Activated CD4-positive, alpha-beta memory T cell treated with anti-CD3 and anti-CD28 coated beads, Interleukin-2, amount 10 ng/mL, durations not matched to agents 7 days and 5 days (primary cell): ENCODE data around the gene FERMT3. TPM values are rescaled to one million over a fixed set of nuclear protein-coding genes. Genes with fewer than 3 reads are reported as not detected.
"Not testable (repeated sequence)": the region's sequence is repeated elsewhere in the genome, so short reads cannot be mapped to it uniquely, and the experiment has no call there.

Experiments used
- CTCF ChIA-PET: fragments of 350-600 bp; sonication (Branson Sonifier 250); formaldehyde crosslinking; loops from one replicate; lab custom pipeline; 2021; ENCODE audit warnings: antibody characterized with exemption, inconsistent platforms; lab: Charles Lee
- POLR2A ChIA-PET: fragments of 350-600 bp; sonication (Branson Sonifier 250); formaldehyde crosslinking; loops from one replicate; lab custom pipeline; 2021; ENCODE audit warnings: antibody characterized with exemption; lab: Charles Lee
- DNase-seq: peaks from one replicate; pipeline ENCODE4 v3.0.0-alpha.2; 2020
- H3K27ac Mint-ChIP-seq: one replicate; pipeline ENCODE4 v1.8.0; 2021; ENCODE audit warnings: mild to moderate bottlenecking, mixed read lengths
- H3K27me3 Mint-ChIP-seq: one replicate; pipeline ENCODE4 v1.8.0; 2021; ENCODE audit warnings: mixed read lengths
- H3K36me3 Mint-ChIP-seq: one replicate; pipeline ENCODE4 v1.8.0; 2021; ENCODE audit warnings: low read depth, mixed read lengths
- H3K4me1 Mint-ChIP-seq: one replicate; pipeline ENCODE4 v1.8.0; 2021; ENCODE audit warnings: mixed read lengths
- H3K4me3 Mint-ChIP-seq: one replicate; pipeline ENCODE4 v1.8.0; 2021; ENCODE audit warnings: mild to moderate bottlenecking, mixed read lengths
- H3K9me3 Mint-ChIP-seq: one replicate; pipeline ENCODE4 v1.8.0; 2021; ENCODE audit warnings: mixed read lengths
- total RNA-seq, 2 experiments: library from RNA; stranded (reverse); gene quantifications; one replicate each; pipeline ENCODE4 v1.2.3, GENCODE V29; 2021

FERMT3 gene
- total RNA-seq = 100 to 1,000 TPM; 195 to 199 TPM

- peaks cover 55% of the 10 kb centered on the region for H3K4me1 Mint-ChIP-seq
- H3K36me3 Mint-ChIP-seq = peaks cover 80% of the 10 kb centered on the region
- POLR2A ChIA-PET = interaction anchor here (0.6 to 11.9 kb wide), 28 partner anchors 14 to 1325 kb away, joined by 3 to 275 read pairs (median 8); partner anchors contain the start of genes BAD, CATSPERZ, CCDC88B and DNAJC4
- DNase-seq = peak; percentile 86
- H3K27ac Mint-ChIP-seq = peak within 1 kb of the TSS; percentile 96
- no peaks in the 10 kb centered on the region for H3K27me3 Mint-ChIP-seq
- H3K4me3 Mint-ChIP-seq = peak within 1 kb of the TSS; percentile 86
- CTCF ChIA-PET = interaction anchor here (0.6 to 7.0 kb wide), 18 partner anchors 9 to 150 kb away, joined by 3 to 154 read pairs (median 6); partner anchors contain the start of genes BAD, CATSPERZ, DNAJC4 and ESRRA
- H3K9me3 Mint-ChIP-seq = no peaks in the 10 kb centered on the region
Measured at GRCh38 chr11:64206457-64207255, at the start of gene FERMT3. Gene FERMT3 (plus strand): TSS chr11:64206721. CDS start chr11:64207365, 644 bp downstream.

DNA sequence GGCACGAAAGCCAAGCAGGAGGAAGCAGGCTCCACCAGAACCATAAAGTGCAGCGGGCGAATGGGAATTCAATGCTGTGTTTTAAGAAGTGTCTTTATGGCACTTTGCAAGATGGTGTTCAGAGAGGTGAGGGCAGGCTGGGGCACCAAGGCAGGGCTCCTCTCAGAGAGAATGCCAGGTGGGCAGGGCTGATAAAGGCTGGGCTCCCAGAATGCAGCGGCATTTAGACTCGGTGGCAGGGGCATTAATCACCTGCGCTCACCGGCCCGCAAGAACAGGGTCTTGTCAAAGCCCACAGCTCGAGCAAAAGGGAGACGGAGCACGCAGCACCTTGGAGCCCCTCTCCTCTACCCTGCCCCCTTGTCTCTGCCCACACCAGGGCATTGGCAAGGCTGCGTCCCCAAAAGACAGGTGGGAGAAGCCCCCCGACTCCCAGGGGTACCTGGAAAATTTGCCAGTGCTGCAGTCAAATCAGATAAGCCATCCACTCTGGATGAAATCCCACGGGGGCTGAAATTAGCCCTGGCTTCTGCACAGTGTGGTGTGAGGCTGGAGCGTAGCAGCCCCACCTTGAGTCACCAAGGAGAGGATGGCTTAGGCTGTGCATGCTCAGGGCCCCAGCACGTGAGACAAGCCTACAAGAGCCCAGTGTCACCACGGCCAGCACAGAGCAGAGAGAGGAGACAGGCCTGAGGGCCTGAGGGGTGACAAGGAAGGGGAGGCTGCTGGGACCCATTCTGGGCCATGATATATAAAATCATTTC, 48.7 kb upstream of the FERMT3 start:
- Mint-ChIP-seq H3K4me3 (no peak overlapping the region), H3K27ac (no peak overlapping the region), H3K9me3 (no peaks in the 10 kb centered on the region), H3K27me3 (peaks cover 3% of the 10 kb centered on the region), H3K36me3 (no peaks in the 10 kb centered on the region), H3K4me1 (no peaks in the 10 kb centered on the region)
- ChIA-PET CTCF (no interaction called here), POLR2A (no interaction called here)
- no peak for DNase-seq

- no peaks in the 10 kb centered on the region for H3K9me3 Mint-ChIP-seq
- peaks cover 7% of the 10 kb centered on the region for H3K4me1 Mint-ChIP-seq
- ChIA-PET CTCF (interaction anchor here (1.2 kb wide), 1 partner anchor 137 kb away, joined by 3 read pairs; no protein-coding TSS in a partner anchor), POLR2A (no interaction called here)
- H3K27ac Mint-ChIP-seq = no peak overlapping the region
- H3K27me3 Mint-ChIP-seq = no peaks in the 10 kb centered on the region
- DNase-seq = no peak
- H3K4me3 Mint-ChIP-seq = no peak overlapping the region
- H3K36me3 Mint-ChIP-seq = no peaks in the 10 kb centered on the region
Measured at GRCh38 chr11:64161037-64161436, 45.5 kb upstream of the FERMT3 start.

DNA sequence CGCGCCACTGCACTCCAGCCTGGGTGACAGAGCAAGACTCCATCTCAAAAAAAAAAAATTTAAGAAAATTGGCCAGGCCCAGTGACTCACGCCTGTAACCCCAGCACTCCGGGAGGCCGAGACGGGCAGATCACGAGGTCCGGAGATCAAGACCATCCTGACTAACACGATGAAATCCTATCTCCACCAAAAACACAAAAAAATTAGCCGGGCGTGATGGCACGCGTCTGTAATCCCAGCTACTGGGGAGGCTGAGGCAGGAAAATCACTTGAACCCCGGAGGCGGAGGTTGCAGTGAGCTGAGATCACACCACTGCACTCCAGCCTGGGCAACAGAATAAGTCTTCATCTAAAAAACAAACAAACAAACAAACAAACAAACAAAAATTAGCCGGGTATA, 43.8 kb upstream of the FERMT3 start:
- H3K4me1 Mint-ChIP-seq = peaks cover 10% of the 10 kb centered on the region
- H3K36me3 Mint-ChIP-seq, DNase-seq, H3K27me3 Mint-ChIP-seq, CTCF ChIA-PET, H3K4me3 Mint-ChIP-seq, H3K27ac Mint-ChIP-seq, H3K9me3 Mint-ChIP-seq: not testable (repeated sequence)
- POLR2A ChIA-PET = interaction anchor here (6.3 kb wide), 1 partner anchor 23 kb away, joined by 51 read pairs; the partner anchor contains the start of gene STIP1

GRCh38 chr11:64163951-64164350, 42.6 kb upstream of the FERMT3 start:
- no peak overlapping the region for H3K4me3 Mint-ChIP-seq
- no peaks in the 10 kb centered on the region for H3K9me3 Mint-ChIP-seq
- CTCF ChIA-PET = interaction anchor here (1.2 to 1.3 kb wide), 2 partner anchors 11 to 13 kb away, joined by 4 to 5 read pairs; no protein-coding TSS in a partner anchor
- H3K4me1 Mint-ChIP-seq = peaks cover 10% of the 10 kb centered on the region
- H3K27me3 Mint-ChIP-seq = no peaks in the 10 kb centered on the region
- no peak for DNase-seq
- no peak overlapping the region for H3K27ac Mint-ChIP-seq
- H3K36me3 Mint-ChIP-seq = no peaks in the 10 kb centered on the region
- POLR2A ChIA-PET = interaction anchor here (0.6 to 6.3 kb wide), 2 partner anchors 22 to 189 kb away, joined by 3 to 51 read pairs; partner anchors contain the start of genes COX8A and STIP1

GRCh38 chr11:64164392-64165312, 41.9 kb upstream of the FERMT3 start:
- Mint-ChIP-seq H3K36me3 (no peaks in the 10 kb centered on the region), H3K9me3 (no peaks in the 10 kb centered on the region), H3K4me3 (peak overlapping the region; percentile 69), H3K27ac (no peak overlapping the region), H3K4me1 (peaks cover 10% of the 10 kb centered on the region), H3K27me3 (no peaks in the 10 kb centered on the region)
- ChIA-PET POLR2A (interaction anchor here (0.6 to 6.3 kb wide), 3 partner anchors 12 to 44 kb away, joined by 3 to 51 read pairs (median 3); partner anchors contain the start of gene STIP1), CTCF (interaction anchor here (0.9 to 1.3 kb wide), 3 partner anchors 12 to 23 kb away, joined by 3 to 5 read pairs (median 4); no protein-coding TSS in a partner anchor)
- no peak for DNase-seq

DNA sequence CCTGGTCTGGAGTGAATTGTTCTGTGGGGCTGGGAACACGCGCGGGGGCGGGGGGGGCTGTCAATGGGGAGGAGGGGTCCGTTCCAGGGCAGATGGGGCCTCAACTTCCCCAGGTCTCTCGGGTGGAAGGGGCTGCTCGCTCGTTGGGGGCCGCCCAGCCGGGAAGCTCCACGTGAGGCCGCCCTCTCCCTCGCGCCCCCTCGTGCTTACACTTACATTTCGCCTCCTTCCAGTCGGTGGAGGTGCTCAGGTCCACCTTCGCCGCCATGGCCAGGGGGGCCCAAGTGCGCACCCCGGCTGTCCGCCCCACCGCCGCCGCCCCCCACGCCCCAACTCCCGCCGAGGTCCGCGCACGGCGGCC, 41.1 kb upstream of the FERMT3 start:
- H3K27ac Mint-ChIP-seq = no peak overlapping the region
- H3K4me1 Mint-ChIP-seq = peaks cover 10% of the 10 kb centered on the region
- ChIA-PET CTCF (interaction anchor here (0.9 to 1.7 kb wide), 3 partner anchors 13 to 39 kb away, joined by 3 to 5 read pairs (median 5); no protein-coding TSS in a partner anchor), POLR2A (interaction anchor here (0.6 to 6.3 kb wide), 4 partner anchors 13 to 105 kb away, joined by 3 to 51 read pairs (median 3); partner anchors contain the start of gene STIP1)
- no peaks in the 10 kb centered on the region for H3K9me3 Mint-ChIP-seq
- H3K4me3 Mint-ChIP-seq = peak overlapping the region; percentile 69
- H3K27me3 Mint-ChIP-seq = no peaks in the 10 kb centered on the region
- H3K36me3 Mint-ChIP-seq = no peaks in the 10 kb centered on the region
- no peak for DNase-seq

DNA sequence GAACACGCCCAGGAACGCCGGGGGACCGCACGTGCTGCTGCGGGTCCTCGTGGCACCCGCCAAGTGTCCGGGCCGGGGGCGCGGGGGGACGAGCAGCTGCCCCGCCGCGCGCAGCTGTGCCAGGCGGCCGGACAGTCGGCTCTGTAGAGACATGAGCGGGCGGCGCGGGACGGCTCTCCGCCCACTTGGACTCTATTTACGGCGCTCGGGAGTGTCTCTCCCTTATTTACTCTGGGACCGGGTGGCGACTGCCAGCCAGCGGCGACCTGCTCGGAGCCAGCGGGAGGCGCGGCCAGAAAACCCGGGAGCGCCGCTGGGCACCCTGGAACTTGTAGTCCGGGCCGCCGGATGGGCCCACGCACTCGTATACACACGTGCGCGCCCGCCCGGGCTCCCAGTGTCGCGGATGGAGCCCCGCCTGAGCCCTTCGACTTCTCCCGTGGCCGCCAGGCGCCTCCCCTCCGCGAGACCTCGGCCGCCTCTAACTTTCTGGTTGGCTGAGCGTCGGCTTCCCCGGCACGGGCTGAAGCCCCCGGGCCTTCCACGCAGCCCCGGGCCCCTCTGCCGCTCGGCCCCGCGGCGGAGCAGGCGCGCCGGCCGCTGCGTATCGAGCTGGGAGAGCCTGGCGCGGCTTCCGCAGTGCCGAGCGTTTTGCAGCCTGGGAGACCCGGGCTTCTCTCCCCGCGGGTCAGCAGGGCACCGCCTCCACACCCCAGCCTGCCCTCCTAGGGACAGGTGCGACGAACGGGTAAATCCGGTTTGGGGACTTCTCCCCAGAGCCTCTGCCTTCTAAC, 40.5 kb upstream of the FERMT3 start, which contains the start of gene MACROD1:
Gene MACROD1 (minus strand): TSS at position 272 of the 794 bp plus-strand sequence. CDS start 119 bp downstream, at position 153.
- Mint-ChIP-seq H3K9me3 (no peaks in the 10 kb centered on the region), H3K36me3 (no peaks in the 10 kb centered on the region), H3K4me3 (peak within 1 kb of the TSS; percentile 84), H3K27me3 (no peaks in the 10 kb centered on the region), H3K27ac (no peak within 1 kb of the TSS), H3K4me1 (peaks cover 10% of the 10 kb centered on the region)
- peak; percentile 84 for DNase-seq
- ChIA-PET CTCF (interaction anchor here (0.9 to 1.7 kb wide), 5 partner anchors 13 to 41 kb away, joined by 3 to 5 read pairs (median 4); partner anchors contain the start of gene FERMT3), POLR2A (interaction anchor here (0.8 to 6.3 kb wide), 10 partner anchors 12 to 1325 kb away, joined by 3 to 51 read pairs (median 3); partner anchors contain the start of genes FERMT3 and STIP1)

DNA sequence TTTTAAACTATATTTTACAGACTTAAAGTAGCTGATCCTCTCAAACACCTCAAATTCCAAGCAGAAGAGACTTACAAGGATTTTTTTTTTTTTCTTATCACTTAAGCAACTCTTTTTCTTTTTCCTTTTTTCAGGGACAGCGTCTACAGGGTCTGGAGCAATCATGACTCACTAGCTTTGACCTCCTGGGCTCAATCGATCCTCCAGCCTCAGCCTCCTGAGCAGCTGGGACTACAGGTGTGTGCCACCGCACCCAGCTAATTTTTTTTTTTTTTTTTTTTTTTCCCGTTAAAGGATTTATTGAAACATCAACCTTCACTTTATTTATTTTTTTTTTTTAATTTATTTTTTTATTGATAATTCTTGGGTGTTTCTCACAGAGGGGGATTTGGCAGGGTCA, 36.1 kb upstream of the FERMT3 start:
- H3K27me3 Mint-ChIP-seq = no peaks in the 10 kb centered on the region
- H3K36me3 Mint-ChIP-seq = peaks cover 3% of the 10 kb centered on the region
- no peak overlapping the region for H3K4me3 Mint-ChIP-seq
- no peak for DNase-seq
- no peak overlapping the region for H3K27ac Mint-ChIP-seq
- ChIA-PET POLR2A (interaction anchor here (1.6 kb wide), 1 partner anchor 15 kb away, joined by 5 read pairs; the partner anchor contains the start of gene STIP1), CTCF (interaction anchor here (0.6 kb wide), 1 partner anchor 10 kb away, joined by 3 read pairs; no protein-coding TSS in a partner anchor)
- peaks cover 3% of the 10 kb centered on the region for H3K9me3 Mint-ChIP-seq
- peaks cover 6% of the 10 kb centered on the region for H3K4me1 Mint-ChIP-seq

DNA sequence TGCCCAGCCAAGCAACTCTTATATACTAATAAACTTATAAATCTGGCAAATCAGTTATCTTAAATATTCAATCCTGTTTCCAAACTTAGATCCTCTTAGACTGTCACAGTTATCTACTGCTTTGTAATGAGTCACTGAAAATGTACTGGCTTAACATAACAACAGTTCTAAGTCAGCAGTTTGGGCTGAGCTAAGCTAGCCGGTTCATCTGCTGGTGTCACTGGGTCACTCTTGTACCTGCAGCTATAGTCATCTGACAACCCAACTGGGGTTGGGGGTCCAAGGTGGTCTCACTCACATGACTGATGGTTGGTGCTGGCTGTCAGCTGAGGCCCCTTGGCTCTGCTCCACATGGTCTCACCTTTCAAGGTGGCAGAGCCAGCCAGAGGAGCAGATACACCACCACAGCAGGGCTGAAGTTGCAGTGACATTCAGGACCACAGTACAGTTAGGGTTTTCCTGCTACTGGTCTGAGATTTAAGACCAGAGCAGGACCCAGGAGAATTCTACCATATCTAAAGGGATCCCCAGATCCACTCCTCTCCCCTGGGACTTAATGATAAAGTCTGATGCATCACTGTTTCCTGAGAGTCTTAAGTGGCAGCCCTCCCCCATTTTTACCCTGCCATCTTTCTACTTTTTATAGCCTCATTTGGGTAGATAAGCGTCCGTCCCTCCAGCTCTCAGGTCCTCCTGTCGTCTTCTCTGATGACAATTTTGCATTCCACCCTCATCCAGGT, 32.7 kb upstream of the FERMT3 start:
- H3K4me1 Mint-ChIP-seq = peaks cover 22% of the 10 kb centered on the region
- ChIA-PET CTCF (interaction anchor here (1.4 kb wide), 1 partner anchor 11 kb away, joined by 6 read pairs; no protein-coding TSS in a partner anchor), POLR2A (interaction anchor here (0.8 to 3.6 kb wide), 2 partner anchors 11 to 127 kb away, joined by 3 to 20 read pairs; partner anchors contain the start of gene STIP1)
- no peaks in the 10 kb centered on the region for H3K27me3 Mint-ChIP-seq
- no peak overlapping the region for H3K4me3 Mint-ChIP-seq
- H3K36me3 Mint-ChIP-seq = peaks cover 3% of the 10 kb centered on the region
- peaks cover 7% of the 10 kb centered on the region for H3K9me3 Mint-ChIP-seq
- H3K27ac Mint-ChIP-seq = no peak overlapping the region
- DNase-seq = no peak
